ENCODE measurements around the gene NKPD1.

NKPD1 gene

GRCh38 chr19:45117167-45117594 lies 43.6 kb downstream of the NKPD1 start:
- DNase-seq (ENCODE audit: low spot score), result no peak

- no peak for DNase-seq (ENCODE audit: low spot score)
Observed at GRCh38 chr19:45115809-45116615, 44.8 kb downstream of the NKPD1 start.

DNA sequence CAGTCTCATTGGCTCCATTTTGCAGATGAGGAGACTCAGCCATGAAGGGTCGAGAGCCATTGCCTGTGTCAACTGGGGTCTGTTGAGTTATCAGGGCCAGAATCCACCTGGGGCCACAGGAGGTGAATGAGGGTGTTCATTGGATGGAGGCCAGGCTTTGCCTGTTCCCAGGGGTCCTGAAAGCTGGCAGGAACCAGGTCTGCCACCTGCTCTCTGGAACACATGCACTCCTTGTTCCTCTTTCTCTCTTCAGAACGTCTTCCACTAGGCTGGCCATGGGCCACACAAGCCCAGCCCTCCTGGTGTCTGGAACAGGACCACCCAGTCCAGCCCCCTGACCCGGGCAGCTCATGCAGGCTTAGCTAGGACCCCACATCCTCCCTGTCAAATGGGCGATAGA lies 46.7 kb downstream of the NKPD1 start:
- no peak for DNase-seq (ENCODE audit: low spot score)

GRCh38 chr19:45113628-45114027 lies 47.2 kb downstream of the NKPD1 start:
- no peak for DNase-seq (ENCODE audit: low spot score)

DNA sequence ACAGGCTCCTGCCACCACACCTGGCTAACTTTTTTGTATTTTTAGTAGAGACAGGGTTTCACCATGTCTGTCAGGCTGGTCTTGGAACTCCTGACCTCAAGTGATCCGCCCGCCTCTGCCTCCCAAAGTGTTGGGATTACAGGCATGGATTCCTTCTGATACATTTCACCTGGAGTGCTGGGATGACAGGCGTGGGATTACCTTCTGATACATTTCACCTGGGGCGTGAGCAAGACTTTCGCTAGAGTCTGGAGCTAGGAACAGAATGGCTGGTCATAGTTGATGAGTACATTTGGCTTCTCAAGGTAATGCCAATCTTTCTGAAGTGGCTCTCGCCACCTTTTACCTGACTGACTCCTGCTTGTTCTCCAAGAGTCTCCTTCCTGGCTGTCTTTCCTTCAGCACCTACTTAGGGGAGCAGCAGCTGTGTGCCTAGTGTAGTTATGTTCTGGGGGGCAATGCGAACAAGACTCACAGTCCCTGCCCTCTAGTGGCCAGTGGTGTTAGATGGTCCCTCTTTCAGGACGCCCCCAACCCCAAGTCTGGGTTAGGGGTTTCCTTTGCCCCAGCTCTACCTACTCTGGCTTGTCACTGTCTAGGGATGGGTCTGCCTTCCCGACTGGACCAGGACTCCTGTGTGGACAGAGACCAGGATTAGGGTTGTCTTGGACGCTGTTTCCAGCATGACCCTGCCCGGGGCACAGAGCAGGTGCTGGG lies 48.5 kb downstream of the NKPD1 start:
- no peak for DNase-seq (ENCODE audit: low spot score)

Measured in putamen (tissue), 1 donor.